Fibroblast of lung (primary cell): ENCODE data around the gene FUCA1.

ENCODE experiments used
- CTCF ChIP-seq, 2 donors: IDR thresholded peaks in 1 of 2; conservative IDR thresholded peaks in 1 of 2; 1 replicate in 1 of 2; 2 replicates in 1 of 2; pipeline ENCODE4 v1.5.1; 2011 to 2012; ENCODE audit warnings: low read length in 2 of 2, control low read depth in 1 of 2, inconsistent platforms in 1 of 2, low read depth in 1 of 2, mild to moderate bottlenecking in 1 of 2
- EZH2 ChIP-seq: IDR thresholded peaks from 2 replicates; pipeline ENCODE4 v1.5.1; 2012; ENCODE audit warnings: low read length, control low read depth, mild to moderate bottlenecking; ENCODE audit errors: missing control alignments

GRCh38 chr1:23868557-23869016 lies 497 bp upstream of the FUCA1 start:
- TF ChIP-seq CTCF (conservative IDR thresholded peaks at IDR 0.05 in 1 of 2, IDR thresholded peaks at IDR 0.05 in 1 of 2; ENCODE audit: low read depth in 1 of 2, low read length in 2 of 2) (no peak), EZH2 (no peak)
